ENCODE data around the gene GABRR3.

The GABRR3 gene

GRCh38 chr3:97954228-97954827, 80.8 kb downstream of the GABRR3 start:
- DNase-seq: no peak

GRCh38 chr3:97952872-97953271, 82.2 kb downstream of the GABRR3 start:
- no peak for DNase-seq

- DNase-seq: no peak
Observed at GRCh38 chr3:97952280-97952679, 82.8 kb downstream of the GABRR3 start.

- no peak for DNase-seq
Observed at GRCh38 chr3:97950360-97950759, 84.8 kb downstream of the GABRR3 start.

GRCh38 chr3:97949743-97950142, 85.4 kb downstream of the GABRR3 start:
- DNase-seq: no peak

- no peak for DNase-seq
Observed at GRCh38 chr3:97949110-97949485, 86.0 kb downstream of the GABRR3 start.

- no peak for DNase-seq
Observed at GRCh38 chr3:97948351-97949109, 86.6 kb downstream of the GABRR3 start.

- peak; percentile 20 to 34 for DNase-seq
Observed at GRCh38 chr3:97942801-97943546, 92.1 kb downstream of the GABRR3 start.

- DNase-seq: no peak
Observed at GRCh38 chr3:97940034-97940433, 95.1 kb downstream of the GABRR3 start.

- DNase-seq: no peak
Observed at GRCh38 chr3:97939401-97939800, 95.7 kb downstream of the GABRR3 start.

GRCh38 chr3:97938444-97938843, 96.7 kb downstream of the GABRR3 start:
- no peak for DNase-seq

- no peak for DNase-seq
Observed at GRCh38 chr3:97937205-97937604, 97.9 kb downstream of the GABRR3 start.

GRCh38 chr3:97935842-97936241, 99.3 kb downstream of the GABRR3 start:
- no peak for DNase-seq

Measured in NCI-H187 (cell line).